HG03457 (cell line): ENCODE measurements around the gene FAM171A2.
"Not testable (repeated sequence)": the region's sequence is repeated elsewhere in the genome, so short reads cannot be mapped to it uniquely, and the experiment has no call there.

Experiments used
- ATAC-seq: cut with Tn5 transposase; IDR thresholded peaks from one replicate; pipeline ENCODE4 v1.9.1; 2021; ENCODE audit warnings: moderate number of reproducible peaks; ENCODE audit not compliant: unreplicated experiment

FAM171A2 gene

GRCh38 chr17:44348234-44348987, 15.2 kb downstream of the FAM171A2 start:
- ATAC-seq, result no peak

- ATAC-seq, result not testable (repeated sequence)
Measured at GRCh38 chr17:44347206-44348055, 16.2 kb downstream of the FAM171A2 start.

- ATAC-seq, result no peak
Measured at GRCh38 chr17:44346064-44346844, 17.4 kb downstream of the FAM171A2 start.

GRCh38 chr17:44345454-44346026, 18.1 kb downstream of the FAM171A2 start:
- ATAC-seq, result no peak

GRCh38 chr17:44344939-44345453, 18.7 kb downstream of the FAM171A2 start, which contains the start of gene GRN:
Gene GRN, plus strand, starts transcription at chr17:44345302. Its CDS starts 3,863 bp downstream, at chr17:44349165.
- no peak for ATAC-seq

GRCh38 chr17:44343510-44344209, 20.0 kb downstream of the FAM171A2 start:
- ATAC-seq, result no peak

- not testable (repeated sequence) for ATAC-seq
Measured at GRCh38 chr17:44340553-44340952, 23.1 kb downstream of the FAM171A2 start.

GRCh38 chr17:44338702-44339101, 25.0 kb downstream of the FAM171A2 start:
- ATAC-seq, result no peak

- ATAC-seq, result no peak
Measured at GRCh38 chr17:44335968-44336367, 27.7 kb downstream of the FAM171A2 start.

GRCh38 chr17:44335564-44335963, 28.1 kb downstream of the FAM171A2 start:
- ATAC-seq, result no peak

GRCh38 chr17:44334727-44335126, 28.9 kb downstream of the FAM171A2 start:
- ATAC-seq, result no peak

GRCh38 chr17:44334315-44334714, 29.3 kb downstream of the FAM171A2 start:
- ATAC-seq, result no peak

- no peak for ATAC-seq
Measured at GRCh38 chr17:44333371-44333770, 30.3 kb downstream of the FAM171A2 start.

GRCh38 chr17:44331249-44331760, 32.3 kb downstream of the FAM171A2 start:
- no peak for ATAC-seq

- ATAC-seq, result not testable (repeated sequence)
Measured at GRCh38 chr17:44330263-44330662, 33.4 kb downstream of the FAM171A2 start.

GRCh38 chr17:44329516-44329915, 34.1 kb downstream of the FAM171A2 start:
- ATAC-seq, result not testable (repeated sequence)

- ATAC-seq, result no peak
Measured at GRCh38 chr17:44327715-44328449, 35.8 kb downstream of the FAM171A2 start.

GRCh38 chr17:44326861-44327444, 36.7 kb downstream of the FAM171A2 start:
- peak; percentile 29 for ATAC-seq
